GM23338 (cell line): ENCODE measurements around the gene AGBL4. TPM values are rescaled to one million over a fixed set of nuclear protein-coding genes. Genes with fewer than 3 reads are reported as not detected.
A peak's percentile ranks its signal among the peaks of the same experiment; 100 is the strongest.

ENCODE experiments used
- ATAC-seq: fragments of 200-7000 bp; cut with Tn5 transposase; 3 replicates; pipeline ENCODE4 v1.9.1; 2020
- DNase-seq: peaks from one replicate; pipeline ENCODE4 v3.0.0-alpha.2; 2015; ENCODE audit warnings: low spot score
- H2AFZ ChIP-seq: fragments of 200-600 bp; sonication (generic); 2 replicates; pipeline ENCODE4 v1.8.0; 2016; ENCODE audit warnings: antibody characterized with exemption, mild to moderate bottlenecking, moderate library complexity
- H3F3A ChIP-seq: fragments of 200-600 bp; sonication (generic); replicated peaks from 2 replicates; pipeline ENCODE4 v1.8.0; 2017; ENCODE audit warnings: antibody characterized with exemption, mixed run types, low read depth
- H3K27ac ChIP-seq: fragments of 200-600 bp; sonication (generic); 2 replicates; pipeline ENCODE4 v1.6.1; 2016; ENCODE audit warnings: low read depth
- H3K27me3 ChIP-seq: fragments of 200-600 bp; sonication (generic); 2 replicates; pipeline ENCODE4 v1.8.0; 2016; ENCODE audit warnings: mild to moderate bottlenecking, mixed run types, moderate library complexity; ENCODE audit not compliant: insufficient read depth
- H3K36me3 ChIP-seq: fragments of 200-600 bp; sonication (generic); 2 replicates; pipeline ENCODE4 v1.8.0; 2016; ENCODE audit warnings: mild to moderate bottlenecking; ENCODE audit not compliant: insufficient read depth
- H3K4me1 ChIP-seq: fragments of 200-600 bp; sonication (generic); 2 replicates; pipeline ENCODE4 v1.8.0; 2016; ENCODE audit warnings: mild to moderate bottlenecking, moderate library complexity; ENCODE audit not compliant: insufficient read depth
- H3K4me2 ChIP-seq: fragments of 200-600 bp; sonication (generic); 2 replicates; pipeline ENCODE4 v1.7.1; 2017; ENCODE audit warnings: mixed run types
- H3K4me3 ChIP-seq: fragments of 200-600 bp; sonication (generic); 2 replicates; pipeline ENCODE4 v1.6.1; 2016; ENCODE audit warnings: mixed run types
- H3K79me2 ChIP-seq: fragments of 200-600 bp; sonication (generic); replicated peaks from 2 replicates; pipeline ENCODE4 v1.8.0; 2017; ENCODE audit warnings: mild to moderate bottlenecking; ENCODE audit not compliant: insufficient read depth
- H3K9me2 ChIP-seq: fragments of 200-600 bp; sonication (generic); 2 replicates; pipeline ENCODE4 v1.8.0; 2017; ENCODE audit not compliant: insufficient read depth
- H4K20me1 ChIP-seq: fragments of 200-600 bp; sonication (generic); replicated peaks from 2 replicates; pipeline ENCODE4 v1.8.0; 2017; ENCODE audit warnings: mild to moderate bottlenecking; ENCODE audit not compliant: insufficient read depth
- H3K27ac Mint-ChIP-seq: 2 replicates; pipeline ENCODE4 v1.8.0; 2020; ENCODE audit warnings: inconsistent platforms, mild to moderate bottlenecking, moderate library complexity, mixed read lengths
- H3K27me3 Mint-ChIP-seq: 3 replicates; pipeline ENCODE4 v1.8.0; 2022; ENCODE audit warnings: low read depth, mild to moderate bottlenecking, moderate library complexity, mixed read lengths, inconsistent platforms; ENCODE audit not compliant: insufficient read depth, poor library complexity
- H3K36me3 Mint-ChIP-seq: 3 replicates; pipeline ENCODE4 v1.8.0; 2021; ENCODE audit warnings: low read depth, mild to moderate bottlenecking, inconsistent platforms, moderate library complexity, mixed read lengths
- H3K4me1 Mint-ChIP-seq: 3 replicates; pipeline ENCODE4 v1.8.0; 2020; ENCODE audit warnings: mild to moderate bottlenecking, inconsistent platforms, mixed read lengths
- H3K4me3 Mint-ChIP-seq: 3 replicates; pipeline ENCODE4 v1.8.0; 2021; ENCODE audit warnings: moderate library complexity, mild to moderate bottlenecking, inconsistent platforms, mixed read lengths
- H3K9me3 Mint-ChIP-seq: 3 replicates; pipeline ENCODE4 v1.8.0; 2020; ENCODE audit warnings: moderate library complexity, mild to moderate bottlenecking, inconsistent platforms, mixed read lengths
- CREB1 ChIP-seq: fragments of 250-450 bp; sonication (Bioruptor Pico); IDR thresholded peaks from 2 replicates; pipeline ENCODE4 v1.5.0; 2020; ENCODE audit warnings: low read depth, mild to moderate bottlenecking, moderate library complexity
- CTCF ChIP-seq, 2 experiments: fragments of 200-600 bp in 1 of 2; sonication (generic) in 1 of 2; conservative IDR thresholded peaks; 2 replicates each; pipeline versions ENCODE4 v1.5.1 to v1.6.1; 2016 to 2017; ENCODE audit warnings: antibody characterized with exemption in 2 of 2, low read depth in 2 of 2, mild to moderate bottlenecking in 2 of 2, moderate library complexity in 1 of 2
- ETS1 ChIP-seq: IDR thresholded peaks from 2 replicates; pipeline ENCODE4 v1.6.1; 2016; ENCODE audit warnings: antibody characterized with exemption
- EZH2 ChIP-seq: fragments of 200-600 bp; sonication (generic); IDR thresholded peaks from one replicate; pipeline ENCODE4 v1.8.0; 2017; ENCODE audit warnings: antibody characterized with exemption, mild to moderate bottlenecking, low read depth; ENCODE audit not compliant: unreplicated experiment
- EZH2phosphoT487 ChIP-seq: fragments of 200-600 bp; sonication (generic); IDR thresholded peaks from one replicate; pipeline ENCODE4 v1.8.1; 2018; ENCODE audit warnings: antibody characterized with exemption; ENCODE audit not compliant: unreplicated experiment
- NANOG ChIP-seq: IDR thresholded peaks from 2 replicates; pipeline ENCODE4 v1.6.1; 2016; ENCODE audit warnings: antibody characterized with exemption, borderline replicate concordance
- POLR2AphosphoS5 ChIP-seq: IDR thresholded peaks from 2 replicates; pipeline ENCODE4 v1.6.1; 2016; ENCODE audit warnings: antibody characterized with exemption, low read depth
- REST ChIP-seq: IDR thresholded peaks from one replicate; pipeline ENCODE4 v1.6.1; 2018; ENCODE audit warnings: antibody characterized with exemption; ENCODE audit not compliant: unreplicated experiment
- STAT1 ChIP-seq: IDR thresholded peaks from one replicate; pipeline ENCODE4 v1.6.1; 2016; ENCODE audit warnings: antibody characterized with exemption; ENCODE audit not compliant: unreplicated experiment
- ZNF331 ChIP-seq: fragments of 250-450 bp; sonication (Bioruptor Pico); IDR thresholded peaks from 2 replicates; pipeline ENCODE4 v1.5.0; 2020; ENCODE audit warnings: low read depth, mild to moderate bottlenecking, moderate library complexity
- ZNF462 ChIP-seq: fragments of 250-450 bp; sonication (Bioruptor Pico); IDR thresholded peaks from 2 replicates; pipeline ENCODE4 v1.5.0; 2020; ENCODE audit warnings: mild to moderate bottlenecking, moderate library complexity
- polyA plus RNA-seq: library from polyadenylated mRNA; unstranded; fragments of >200 nt; fragmentation: Nextera tagmentation; extraction: Ambion mirVana; gene quantifications from 2 replicates; pipeline ENCODE4 v1.2.1, GENCODE V29; 2016
- total RNA-seq: library from RNA; depleted of rRNA; stranded (reverse); fragments of >200 nt; shearing (Covaris generic); gene quantifications from 2 replicates; pipeline ENCODE4 v1.2.3, GENCODE V29; 2014

Gene AGBL4
- total and polyA plus RNA-seq, 2 experiments from 2014 or later: 0.91 to 1.5 TPM

- TF ChIP-seq CTCF (conservative IDR thresholded peaks at IDR 0.05; ENCODE audit: low read depth in 2 of 2): no peak
- TF ChIP-seq STAT1: no peak
- TF ChIP-seq POLR2AphosphoS5: no peak
- TF ChIP-seq ETS1: no peak
- no peak for TF ChIP-seq NANOG
- TF ChIP-seq ZNF331 (CRISPR knock-in tag): no peak
- TF ChIP-seq EZH2: no peak
- no peak for TF ChIP-seq EZH2phosphoT487
- TF ChIP-seq CREB1 (CRISPR knock-in tag): no peak
Measured at GRCh38 chr1:48619539-48619938, 1404.2 kb downstream of the AGBL4 start (continued).

- DNase-seq: no peak
- H3F3A ChIP-seq: no peaks in the 10 kb centered on the region
- no peaks in the 10 kb centered on the region for H3K36me3 Mint-ChIP-seq
- peak overlapping the region; percentile 47; the same call in 1 of the 2 replicates for H2AFZ ChIP-seq
- no peaks in the 10 kb centered on the region for H3K9me3 Mint-ChIP-seq
- H3K27me3 ChIP-seq: no peaks in the 10 kb centered on the region
- H3K27ac ChIP-seq: no peak overlapping the region
- peaks cover 6% of the 10 kb centered on the region for H3K27me3 Mint-ChIP-seq
- no peak for ATAC-seq
- no peaks in the 10 kb centered on the region for H3K79me2 ChIP-seq
- H3K4me1 Mint-ChIP-seq: peaks cover 12% of the 10 kb centered on the region; the same call in 2 of the 3 replicates
- H3K27ac Mint-ChIP-seq: no peak overlapping the region
- H3K9me2 ChIP-seq: no peaks in the 10 kb centered on the region
- H3K36me3 ChIP-seq: no peaks in the 10 kb centered on the region
- no peak overlapping the region for H3K4me3 Mint-ChIP-seq
- peaks cover 6% of the 10 kb centered on the region for H3K4me1 ChIP-seq
- no peak overlapping the region for H3K4me3 ChIP-seq
- H4K20me1 ChIP-seq: no peaks in the 10 kb centered on the region
- H3K4me2 ChIP-seq: no peak overlapping the region
- TF ChIP-seq EZH2phosphoT487: no peak
- no peak for TF ChIP-seq ZNF331 (CRISPR knock-in tag)
- no peak for TF ChIP-seq CREB1 (CRISPR knock-in tag)
- TF ChIP-seq STAT1: no peak
- TF ChIP-seq NANOG: no peak
- no peak for TF ChIP-seq EZH2
- no peak for TF ChIP-seq ZNF462 (CRISPR knock-in tag)
- TF ChIP-seq POLR2AphosphoS5: no peak
- TF ChIP-seq REST: no peak
Measured at GRCh38 chr1:48617252-48617651, 1406.5 kb downstream of the AGBL4 start.
